ENCODE data around the gene CCDC97.
"Not testable (repeated sequence)": the region's sequence is repeated elsewhere in the genome, so short reads cannot be mapped to it uniquely, and the experiment has no call there.

The CCDC97 gene

DNA sequence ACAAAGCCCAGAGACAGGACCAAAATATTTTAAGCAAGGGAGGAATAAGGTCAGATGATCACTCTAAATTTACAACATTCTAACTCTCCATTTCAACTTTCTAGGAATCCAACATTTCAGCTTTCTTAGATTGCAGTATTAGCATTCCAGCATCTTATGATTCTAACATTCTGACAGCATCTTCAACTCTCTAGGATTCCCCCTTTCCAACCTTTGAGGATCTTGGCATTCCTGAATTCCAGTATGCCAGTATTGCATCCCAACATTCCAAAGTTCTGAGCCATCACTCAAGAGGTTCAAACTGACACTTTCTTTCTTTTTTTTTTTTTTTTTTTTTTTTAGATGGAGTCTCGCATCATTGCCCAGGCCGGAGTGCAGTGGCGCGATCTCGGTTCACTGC is 30.0 kb downstream of the CCDC97 start:
- no peak for DNase-seq (ENCODE audit: low read depth in 2 of 2)

DNA sequence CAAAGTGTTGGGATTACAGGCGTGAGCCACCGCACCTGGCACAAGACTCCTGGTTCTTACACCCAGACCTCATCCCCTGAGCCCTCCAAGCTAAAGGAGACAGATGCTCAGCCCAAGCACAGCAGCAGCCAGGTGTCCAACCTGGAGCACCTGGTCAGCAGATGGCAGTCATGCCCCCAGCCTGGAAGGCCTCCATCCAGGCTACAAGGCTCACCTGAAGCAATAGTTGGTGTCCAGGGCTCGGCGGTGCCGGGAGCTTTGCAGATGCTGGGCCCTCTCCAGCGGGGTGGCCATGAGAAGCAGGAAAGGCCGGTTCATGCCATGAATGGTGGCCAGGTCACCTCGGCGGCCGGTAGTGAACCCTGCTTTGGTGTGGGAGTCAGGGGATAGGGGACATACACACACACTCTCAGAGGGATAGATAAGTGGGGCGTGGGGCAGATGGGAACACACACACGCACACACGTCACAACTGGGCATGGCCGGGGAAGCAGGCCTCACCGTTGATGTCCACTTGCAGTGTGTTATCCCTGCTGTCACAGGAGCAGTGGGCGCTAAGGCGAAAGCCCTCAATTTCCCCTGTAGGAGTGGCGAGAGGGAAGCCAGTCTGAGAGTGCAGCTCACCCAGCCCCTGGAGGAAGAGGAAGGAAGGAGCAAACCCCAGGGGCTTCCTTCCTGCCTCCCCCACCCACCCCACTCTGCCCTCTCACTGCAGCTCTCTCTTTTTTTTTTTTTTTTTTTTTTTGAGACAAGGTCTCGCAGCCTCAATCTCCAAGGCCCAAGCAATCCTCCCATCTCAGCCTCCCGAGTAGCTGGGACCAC is 31.9 kb downstream of the CCDC97 start:
- DNase-seq (ENCODE audit: low read depth in 2 of 2) = no peak

DNA sequence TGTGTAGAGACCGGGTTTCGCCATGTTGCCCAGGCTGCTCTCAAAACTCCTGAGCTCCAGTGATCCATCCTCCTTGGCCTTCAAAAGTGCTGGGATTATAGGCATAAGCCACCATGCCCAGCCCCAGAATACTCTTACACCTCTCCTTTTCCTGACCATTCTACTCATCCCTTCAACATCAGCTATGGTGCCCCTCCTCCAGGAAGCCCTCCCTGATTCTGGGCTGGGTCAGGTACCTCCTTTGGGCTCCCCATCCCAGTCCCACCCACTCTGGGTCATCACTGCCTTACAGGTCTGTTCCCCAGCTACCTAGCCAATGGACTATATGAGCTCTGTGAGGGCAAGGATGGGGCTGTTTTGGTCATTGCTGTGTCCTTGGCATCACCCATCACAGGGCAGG is 34.2 kb downstream of the CCDC97 start:
- DNase-seq (ENCODE audit: low read depth in 2 of 2) = no peak

DNA sequence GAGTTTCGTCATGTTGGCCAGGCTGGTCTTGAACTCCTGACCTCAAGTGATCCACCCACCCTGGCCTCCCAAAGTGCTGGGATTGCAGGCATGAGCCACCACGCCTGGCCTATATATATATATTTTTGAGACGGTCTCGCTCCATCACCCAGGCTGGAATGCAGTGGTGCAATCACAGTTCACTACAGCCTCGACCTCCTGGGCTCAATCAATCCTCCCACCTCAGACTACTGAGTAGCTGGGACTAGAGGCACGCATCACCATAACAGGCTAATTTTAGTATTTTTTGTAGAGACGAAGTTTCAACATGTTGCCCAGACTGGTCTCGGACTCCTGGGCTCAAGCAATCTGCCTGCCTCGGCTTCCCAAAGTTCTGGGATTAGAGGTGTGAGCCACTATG is 36.9 kb downstream of the CCDC97 start:
- DNase-seq (ENCODE audit: low read depth in 2 of 2) = not testable (repeated sequence)

DNA sequence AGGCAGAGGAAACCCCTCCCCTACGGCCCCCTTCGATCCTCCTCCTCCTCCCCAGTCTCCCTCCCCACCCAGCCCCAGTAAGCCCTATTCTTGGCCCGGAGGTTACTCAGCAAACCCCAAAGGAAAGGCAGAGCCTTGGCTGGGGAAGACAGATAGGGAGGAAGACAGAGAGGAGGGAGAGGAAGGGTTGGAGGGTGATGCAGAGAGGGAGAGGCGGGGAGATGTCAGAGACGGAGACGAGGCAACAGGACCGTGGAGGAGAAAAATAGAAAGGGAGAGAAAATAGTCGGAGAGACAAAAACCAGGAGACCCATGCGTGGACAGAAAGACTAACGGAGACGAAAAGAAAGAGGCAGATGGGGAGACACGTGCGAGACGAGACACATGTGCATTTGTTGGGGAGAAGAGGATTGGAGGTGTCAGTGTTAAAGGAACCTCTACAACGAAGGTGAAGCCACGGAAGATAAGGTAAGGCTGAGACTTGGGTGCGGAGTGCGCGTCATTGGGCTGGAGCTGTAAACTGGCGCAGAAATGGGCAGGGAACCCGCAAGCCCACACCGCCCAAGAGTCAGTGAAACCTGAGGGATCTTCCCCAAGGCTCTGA is 40.9 kb downstream of the CCDC97 start:
- DNase-seq (ENCODE audit: low read depth in 2 of 2) = no peak

DNA sequence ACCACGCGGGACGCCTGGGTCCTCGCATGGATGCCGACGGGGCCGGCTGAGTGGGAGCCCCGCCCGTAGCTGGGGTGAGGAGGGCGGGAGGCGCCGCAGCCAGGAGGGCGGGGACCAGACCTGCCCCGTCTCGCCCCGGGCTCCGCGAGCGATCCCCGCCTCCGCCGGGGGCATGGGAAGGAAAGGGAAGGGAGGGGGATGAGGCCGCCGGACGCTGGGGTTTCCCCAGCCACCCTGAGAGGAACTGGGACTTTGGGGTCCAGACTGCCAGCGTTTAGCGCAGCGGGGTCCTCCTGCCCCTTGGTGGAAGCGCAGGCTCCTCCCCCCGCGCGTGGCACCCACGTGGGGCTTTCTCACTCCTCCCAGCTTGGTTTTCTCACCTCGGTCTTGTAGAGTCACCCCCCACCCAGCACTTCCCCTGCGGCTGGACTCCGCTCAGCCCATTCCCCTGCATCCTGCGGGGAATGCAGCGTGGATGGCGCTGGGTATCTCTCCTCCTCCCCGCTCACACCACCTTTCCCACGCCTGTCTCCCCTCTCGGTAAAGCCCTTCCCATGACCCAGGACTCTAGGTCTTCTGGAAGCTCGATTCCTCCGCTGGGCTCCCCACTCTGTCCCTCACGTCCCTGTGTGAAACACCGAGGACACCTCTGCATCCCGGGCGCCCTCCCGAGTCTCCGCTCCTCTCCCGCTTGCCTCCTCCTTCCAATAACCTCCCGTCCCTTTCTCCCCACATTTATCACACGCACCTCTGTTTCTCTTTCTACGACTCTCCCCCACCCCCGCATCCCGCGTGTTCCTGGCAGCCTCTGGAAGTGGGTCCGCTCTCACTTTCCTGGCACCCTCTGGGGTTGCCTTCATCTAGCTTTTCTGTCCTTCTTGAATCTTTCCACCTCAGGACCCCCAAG is 41.6 kb downstream of the CCDC97 start:
- peak; percentile 66 to 74 for DNase-seq (ENCODE audit: low read depth in 2 of 2)

DNA sequence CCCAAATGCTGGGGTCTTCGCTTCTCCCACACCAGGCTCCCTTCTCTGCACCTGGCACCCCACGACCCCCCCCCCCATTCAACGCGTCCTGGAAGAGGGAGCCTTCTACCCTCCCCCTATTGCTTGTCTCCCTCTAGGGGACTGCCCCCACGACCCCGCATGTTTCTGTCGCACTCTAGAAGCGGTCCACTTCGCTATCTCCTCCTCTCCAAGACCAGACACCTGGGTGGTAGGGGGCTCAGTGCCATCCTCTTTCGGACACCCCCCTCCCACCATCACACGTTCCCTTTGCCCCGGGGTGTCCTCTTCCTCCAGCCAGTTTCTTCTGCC is 42.3 kb downstream of the CCDC97 start:
- no peak for DNase-seq (ENCODE audit: low read depth in 2 of 2)

DNA sequence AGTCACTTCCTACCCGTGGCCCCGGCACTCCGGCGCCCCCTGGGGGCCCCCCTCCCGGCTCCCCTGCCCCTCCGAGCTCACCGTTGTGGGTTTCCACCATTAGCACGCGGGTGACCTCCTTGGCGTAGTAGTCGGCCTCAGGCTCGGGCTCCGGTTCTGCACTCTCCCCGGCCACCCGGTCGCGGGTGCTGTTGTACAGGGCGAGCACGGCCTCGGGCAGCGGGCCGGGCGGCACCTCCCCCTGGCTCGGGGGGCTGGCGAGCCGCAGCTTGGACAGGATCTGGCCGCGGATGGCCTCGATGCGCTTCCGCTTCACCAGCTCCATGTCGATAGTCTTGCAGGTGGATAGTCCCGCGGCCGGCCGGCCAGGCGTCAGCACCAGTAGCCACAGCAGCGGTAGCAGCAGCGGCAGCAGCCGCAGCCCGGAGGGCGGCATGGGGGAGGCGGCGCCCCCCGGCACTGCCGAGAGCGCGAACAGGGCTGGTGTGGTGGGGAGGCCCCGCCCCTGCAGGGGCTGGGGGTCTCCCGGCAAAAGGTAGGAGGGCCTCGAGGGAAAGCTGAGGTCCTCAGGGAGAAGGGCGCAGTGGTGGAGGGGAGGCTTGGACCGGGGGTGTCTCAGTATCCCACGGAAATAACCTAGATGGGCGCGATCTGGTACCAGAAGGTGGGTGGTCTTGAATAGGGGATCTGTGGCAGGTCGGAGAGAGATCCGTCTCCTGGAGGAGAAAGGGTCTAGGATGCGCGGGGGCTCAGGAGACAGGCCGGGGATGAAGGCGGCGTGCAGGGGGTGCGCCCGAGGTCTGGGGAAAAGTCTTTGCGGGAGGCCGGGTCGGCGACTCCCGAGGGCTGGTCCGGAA is 42.9 kb downstream of the CCDC97 start:
- peak; percentile 66 for DNase-seq (ENCODE audit: low read depth in 2 of 2)

DNA sequence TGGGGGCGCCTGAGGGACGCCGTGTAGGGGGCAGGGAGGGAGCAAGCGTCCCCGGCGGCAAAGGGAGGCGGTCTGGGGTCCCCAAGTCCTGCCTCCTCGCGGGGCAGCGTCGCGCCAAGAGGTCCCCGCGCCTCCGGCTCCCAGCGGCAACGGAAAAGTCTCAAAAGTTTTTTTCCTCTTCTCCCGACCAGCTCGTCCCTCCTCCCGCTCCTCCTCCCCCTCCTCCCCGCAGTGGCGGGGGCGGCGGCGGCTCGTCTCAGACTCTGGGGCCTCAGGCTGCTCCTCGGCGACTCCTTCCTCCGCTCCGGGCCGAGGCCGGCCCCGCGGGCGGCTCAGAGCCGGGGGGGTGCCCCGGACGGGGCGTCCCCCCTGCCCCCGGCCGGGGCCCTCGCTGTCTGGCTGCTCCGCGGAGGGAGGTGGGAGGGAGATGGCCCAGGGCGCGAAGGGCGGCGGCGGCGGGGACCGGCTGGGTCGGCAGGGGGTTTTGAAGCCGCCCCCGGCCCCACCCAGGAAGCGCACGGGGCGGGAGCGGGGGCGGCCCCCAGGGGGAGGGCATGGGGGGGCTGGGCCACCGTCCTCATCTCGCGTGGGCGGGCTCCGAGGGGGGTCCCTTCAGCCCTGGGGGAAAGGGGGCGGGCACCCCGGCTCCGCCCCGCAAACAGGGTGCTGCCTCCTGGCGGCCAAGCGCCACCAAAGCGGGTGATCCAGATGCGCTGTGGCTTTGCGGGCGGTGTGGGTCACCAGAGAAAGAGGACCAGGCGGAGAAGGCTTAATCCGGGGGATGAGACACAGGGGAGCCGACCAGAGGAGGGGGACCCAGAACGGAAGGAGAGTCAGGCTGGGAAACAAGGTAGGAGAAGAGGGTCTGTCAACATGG is 43.7 kb downstream of the CCDC97 start, which contains the start of gene TGFB1:
Gene TGFB1 (minus strand): TSS at position 457 of the 877 bp plus-strand sequence. CDS start 878 bp downstream, outside the sequence.
- peak; percentile 82 to 86 for DNase-seq (ENCODE audit: low read depth in 2 of 2)

DNA sequence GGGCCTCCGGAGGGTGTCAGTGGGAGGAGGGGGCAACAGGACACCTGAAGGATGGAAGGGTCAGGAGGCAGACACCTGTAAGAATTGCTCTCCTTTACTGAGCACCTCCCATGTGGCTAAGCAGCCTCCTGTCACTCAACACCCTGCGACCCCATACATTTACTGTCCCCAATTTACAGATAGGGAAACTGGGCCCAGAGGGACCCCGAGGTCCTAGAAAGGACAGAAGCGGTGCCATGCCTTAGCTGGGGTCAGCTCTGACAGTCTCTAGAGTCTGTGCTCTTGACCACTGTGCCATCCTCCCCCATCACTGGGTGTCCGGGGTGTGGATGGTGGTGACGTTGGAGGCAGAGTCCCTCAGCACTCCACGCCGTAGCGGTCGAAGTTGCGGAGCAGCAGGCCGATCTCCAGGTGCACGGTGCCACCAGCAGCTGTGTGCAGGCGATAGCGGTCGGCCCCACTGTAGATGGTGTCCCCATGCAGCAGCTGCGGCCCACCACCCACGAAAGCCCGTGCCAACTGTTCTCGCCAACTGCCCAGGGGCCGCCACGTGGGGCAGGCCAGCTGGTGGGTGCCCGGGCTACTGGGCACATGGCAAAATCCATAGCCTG is 44.5 kb downstream of the CCDC97 start:
- DNase-seq (ENCODE audit: low read depth in 2 of 2) = no peak

DNA sequence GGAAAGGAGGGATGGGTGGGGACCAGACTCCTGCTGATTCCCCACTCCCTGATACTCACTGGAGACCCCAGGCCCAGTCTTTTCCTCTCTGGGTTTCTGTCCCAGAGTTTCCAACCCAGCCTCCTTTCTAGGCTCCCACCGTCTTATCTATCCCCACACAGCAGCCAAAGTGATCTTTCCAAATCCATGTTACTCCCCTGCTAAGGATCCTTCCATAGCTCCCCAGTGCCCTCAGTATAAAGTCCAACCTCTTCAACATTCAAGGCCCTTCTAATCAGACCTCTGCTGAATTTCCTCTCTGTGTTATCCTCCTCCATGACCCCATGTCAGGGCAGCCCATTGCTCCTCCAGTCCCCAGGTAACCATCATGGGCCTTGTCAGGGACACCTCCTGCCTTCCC is 45.1 kb downstream of the CCDC97 start:
- no peak for DNase-seq (ENCODE audit: low read depth in 2 of 2)

DNA sequence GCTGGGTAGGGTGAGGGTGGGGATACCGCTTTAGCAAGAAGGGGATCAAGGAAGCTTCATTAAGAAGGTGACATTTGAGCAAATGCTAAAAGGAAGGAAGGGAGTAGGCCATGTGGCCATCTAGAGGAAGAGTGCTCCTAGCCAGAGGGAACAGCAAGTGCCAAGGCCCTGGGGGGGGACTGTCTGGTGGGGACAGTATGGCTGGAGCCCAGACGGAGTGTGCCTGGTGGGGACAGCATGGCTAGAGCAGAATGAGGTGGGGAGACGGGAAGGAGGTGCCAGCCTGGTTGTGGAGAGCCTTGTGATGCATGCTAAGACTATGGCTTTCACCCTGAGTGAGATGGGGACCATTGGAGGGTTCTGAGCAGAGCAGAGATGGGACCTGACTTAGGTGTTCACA is 45.8 kb downstream of the CCDC97 start:
- no peak for DNase-seq (ENCODE audit: low read depth in 2 of 2)

DNA sequence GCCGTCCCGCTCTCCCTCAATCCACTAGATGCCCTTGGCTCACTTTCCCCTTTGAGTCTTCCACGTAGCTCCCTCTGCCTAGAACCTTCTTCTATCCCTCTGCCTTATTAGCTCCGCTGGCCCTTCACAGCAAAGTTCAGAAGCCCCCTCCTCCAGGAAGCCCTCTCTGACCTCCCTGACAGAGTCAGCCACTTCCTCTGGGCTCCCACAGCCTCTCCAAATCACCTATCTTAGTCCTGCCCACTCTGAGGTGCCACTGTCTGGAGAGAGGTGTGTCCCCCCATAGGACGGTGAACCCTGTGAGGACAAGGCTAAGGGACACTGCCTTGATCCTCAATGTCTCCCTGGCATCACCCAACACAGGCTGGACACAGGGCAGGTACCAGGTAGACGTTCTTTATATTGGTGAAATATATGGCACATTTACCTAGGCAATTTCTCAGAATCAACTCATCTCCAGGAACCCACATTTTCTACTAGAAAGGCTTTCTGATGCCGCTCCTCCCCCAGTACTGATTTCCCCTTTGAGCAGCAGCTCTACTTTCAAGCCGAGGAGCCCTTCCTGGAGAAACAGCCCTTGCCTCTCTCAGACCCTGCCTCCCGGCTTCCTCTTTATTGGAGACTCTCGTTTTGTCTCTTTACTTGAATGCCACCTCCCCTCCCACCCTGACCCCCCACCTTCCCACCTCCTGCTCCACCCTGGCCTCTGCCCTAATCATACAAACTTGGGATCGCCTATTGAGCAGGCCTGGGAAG is 47.2 kb downstream of the CCDC97 start:
- DNase-seq (ENCODE audit: low read depth in 2 of 2) = no peak

DNA sequence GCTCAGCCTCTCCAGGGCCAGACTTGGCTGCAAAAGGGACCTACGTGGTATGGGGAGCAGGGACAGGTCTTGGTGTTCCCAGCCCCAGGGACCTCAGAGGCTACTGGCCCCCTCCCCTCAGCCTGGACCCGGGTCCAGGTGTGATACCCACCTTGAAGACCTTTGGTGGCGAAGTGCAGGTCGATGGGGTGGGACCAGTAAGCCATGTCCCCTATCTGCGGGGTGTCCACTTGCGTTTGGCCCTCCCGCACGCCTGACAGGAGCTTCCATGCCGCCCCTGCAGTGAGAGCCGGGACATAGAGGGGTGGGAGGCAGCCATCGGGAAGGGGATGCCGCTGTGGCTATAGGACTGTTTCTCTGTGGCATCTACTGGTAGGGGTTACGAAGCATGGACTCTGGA is 47.8 kb downstream of the CCDC97 start:
- no peak for DNase-seq (ENCODE audit: low read depth in 2 of 2)

DNA sequence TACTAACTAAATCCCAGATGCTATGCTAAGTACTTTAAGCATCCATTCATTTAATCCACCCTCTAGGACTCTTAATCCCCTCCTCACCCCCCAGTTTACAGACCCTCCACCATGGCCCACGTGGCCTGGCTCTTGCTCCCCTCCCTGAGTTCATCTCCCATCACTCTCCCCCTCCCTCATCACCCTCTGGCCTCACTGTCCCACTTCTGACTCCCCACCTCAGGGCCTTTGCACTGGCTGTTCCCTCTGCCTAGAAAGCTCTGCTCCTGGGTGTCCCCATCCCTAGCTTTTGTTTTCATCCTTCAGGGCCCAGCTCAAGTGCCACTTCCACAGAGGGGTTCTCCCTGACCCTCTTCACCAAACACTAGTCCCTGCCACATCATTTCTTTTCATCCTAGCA is 49.8 kb downstream of the CCDC97 start:
- no peak for DNase-seq (ENCODE audit: low read depth in 2 of 2)

DNA sequence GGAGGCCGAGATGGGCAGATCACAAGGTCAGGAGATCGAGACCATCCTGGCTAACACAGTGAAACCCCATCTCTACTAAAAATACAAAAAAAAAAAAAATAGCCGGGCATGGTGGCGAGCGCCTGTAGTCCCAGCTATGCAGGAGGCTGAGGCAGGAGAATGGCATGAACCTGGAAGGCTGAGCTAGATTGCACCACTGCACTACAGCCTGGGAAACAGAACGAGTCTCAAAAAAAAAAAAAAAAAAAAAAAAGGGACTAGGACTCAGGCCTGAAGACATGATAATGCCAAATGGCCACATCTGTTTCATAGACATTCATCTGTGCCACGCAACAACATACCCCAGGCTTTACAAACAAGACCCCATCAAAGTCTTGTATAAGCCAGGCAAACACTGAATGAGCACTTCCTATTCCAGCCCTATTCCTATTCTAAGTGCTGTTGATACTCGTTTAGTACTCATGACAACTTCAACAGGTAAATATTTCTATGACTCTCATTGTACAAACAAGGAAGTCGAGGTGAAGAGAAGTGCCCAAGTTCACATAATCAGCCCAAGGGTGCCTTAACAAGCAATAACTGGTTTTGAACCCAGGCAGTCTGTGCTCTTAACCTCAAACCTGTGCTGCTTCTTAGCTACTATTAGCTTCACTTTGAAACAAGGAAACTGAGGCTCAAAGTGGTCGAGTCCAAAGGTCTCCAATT is 52.3 kb downstream of the CCDC97 start:
- no peak for DNase-seq (ENCODE audit: low read depth in 2 of 2)

DNA sequence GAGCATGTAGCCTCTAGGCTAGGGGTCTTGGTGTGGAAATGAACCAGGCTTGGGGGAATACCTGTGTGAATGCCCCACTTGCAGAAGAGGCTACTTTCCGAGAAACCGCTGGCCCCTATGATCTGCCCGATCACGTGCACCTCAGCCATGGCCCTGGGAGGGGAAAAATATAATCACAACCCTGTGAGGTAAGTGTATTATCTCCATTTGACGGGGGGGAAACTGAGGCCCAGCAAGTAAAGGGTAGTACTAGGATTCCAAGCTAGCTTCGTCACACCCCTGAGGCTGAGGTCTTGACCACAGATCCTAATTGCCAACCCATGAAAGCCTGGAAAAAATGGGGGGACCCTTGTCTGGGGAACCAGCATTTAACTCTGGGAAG is 53.4 kb downstream of the CCDC97 start:
- no peak for DNase-seq (ENCODE audit: low read depth in 2 of 2)

DNA sequence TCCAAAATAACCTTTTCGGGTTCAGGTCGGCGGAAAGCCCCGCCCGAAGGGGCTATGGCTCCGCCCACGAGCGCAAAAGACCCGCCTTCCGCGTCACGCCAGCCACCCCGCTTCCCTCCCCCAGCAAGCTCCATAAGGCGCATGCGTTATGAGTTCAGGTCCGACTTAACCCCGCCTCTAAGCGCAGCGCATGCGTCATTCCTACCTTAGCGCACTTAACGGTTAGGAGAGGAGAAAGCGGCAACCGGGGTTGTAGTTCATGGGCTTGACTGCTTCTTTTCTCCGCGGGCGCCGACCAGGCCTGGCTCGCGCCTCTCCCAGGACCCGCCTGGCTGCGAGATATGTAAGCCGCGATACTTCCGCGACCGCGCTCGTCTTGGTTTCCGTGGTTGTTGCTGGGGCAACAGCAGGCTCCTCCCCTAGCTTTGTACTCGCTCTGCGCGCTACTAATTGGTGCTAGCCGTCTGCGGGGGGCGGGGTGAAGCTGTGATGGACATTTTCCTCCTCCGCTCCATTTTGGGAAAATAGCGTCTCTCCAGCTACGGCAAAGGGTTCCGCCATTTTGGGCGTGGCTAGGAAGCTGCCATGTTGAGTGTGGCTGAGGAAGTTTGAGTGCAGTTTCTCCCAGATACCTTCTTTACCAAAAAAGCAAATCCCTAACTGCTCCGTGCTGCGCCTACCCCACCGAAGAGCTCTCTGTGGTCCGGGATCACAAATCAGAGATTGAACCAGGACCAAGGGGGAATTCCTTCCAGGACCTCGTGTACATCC is 54.0 kb downstream of the CCDC97 start, which contains the start of gene B9D2:
Gene B9D2 (minus strand): TSS at position 397 of the 771 bp plus-strand sequence. CDS start 630 bp downstream, outside the sequence.
- DNase-seq (ENCODE audit: low read depth in 2 of 2) = peak; percentile 95 to 98
